ENCODE measurements around the gene CADM2. TPM values are rescaled to one million over a fixed set of nuclear protein-coding genes. Genes with fewer than 3 reads are reported as not detected.

CADM2 gene
- total RNA-seq, 4 donors from 2014 or later: 9.6 to 16.2 (median 11.5) TPM

DNA sequence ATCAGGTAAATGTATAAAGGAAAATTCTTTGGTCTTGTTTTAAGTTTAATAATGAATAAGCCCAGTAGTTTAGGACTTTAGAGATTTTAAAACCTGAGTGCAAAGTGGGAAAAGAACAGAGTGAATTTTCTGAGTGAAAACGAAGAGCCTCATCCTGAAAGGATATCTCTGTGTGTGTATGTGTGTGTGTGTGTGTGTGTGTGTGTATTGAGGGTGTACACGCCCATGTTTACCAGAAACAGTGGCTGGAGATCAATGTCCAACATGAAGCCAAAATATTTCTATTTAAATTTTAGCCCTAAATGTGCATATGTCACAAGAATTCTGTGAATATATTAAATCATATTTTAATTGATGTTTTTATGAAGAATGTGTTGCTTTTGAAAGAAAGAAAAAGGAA lies 549.9 kb downstream of the CADM2 start:
- H3K27me3 ChIP-seq: no peaks in the 10 kb centered on the region
- H3K9me3 ChIP-seq: no peaks in the 10 kb centered on the region
- H3K4me1 ChIP-seq: no peaks in the 10 kb centered on the region
- no peak overlapping the region for H3K4me3 ChIP-seq
- no peaks in the 10 kb centered on the region for H3K36me3 ChIP-seq
- TF ChIP-seq POLR2A (IDR thresholded peaks at IDR 0.05; ENCODE audit: low read depth): no peak
- TF ChIP-seq EP300 (IDR thresholded peaks at IDR 0.05): no peak
- no peak for TF ChIP-seq POLR2AphosphoS5 (IDR thresholded peaks at IDR 0.05)
- no peak for TF ChIP-seq CTCF (IDR thresholded peaks at IDR 0.05)
- no peak for DNase-seq (ENCODE audit: extremely low spot score)
- intact Hi-C loops (cut with DNase I): no loop called here
- no peak overlapping the region for H3K27ac ChIP-seq (replicated peaks in 1 of 4)
- 68% methylated on average over 2 of the region's 2 CpGs for WGBS

GRCh38 chr3:85516146-85516545 lies 557.4 kb downstream of the CADM2 start:
- intact Hi-C loops (cut with DNase I): no loop called here
- Histone ChIP-seq H3K4me1 (no peaks in the 10 kb centered on the region), H3K27ac (replicated peaks in 1 of 4) (no peak overlapping the region), H3K27me3 (no peaks in the 10 kb centered on the region), H3K36me3 (no peaks in the 10 kb centered on the region), H3K4me3 (no peak overlapping the region), H3K9me3 (no peaks in the 10 kb centered on the region)
- no peak for DNase-seq (ENCODE audit: extremely low spot score)
- TF ChIP-seq POLR2A (IDR thresholded peaks at IDR 0.05; ENCODE audit: low read depth) (no peak), POLR2AphosphoS5 (IDR thresholded peaks at IDR 0.05) (no peak), EP300 (IDR thresholded peaks at IDR 0.05) (no peak), CTCF (IDR thresholded peaks at IDR 0.05) (no peak)

GRCh38 chr3:85524104-85524503 lies 565.3 kb downstream of the CADM2 start:
- intact Hi-C loops (cut with DNase I): no loop called here

GRCh38 chr3:85525264-85525663 lies 566.5 kb downstream of the CADM2 start:
- TF ChIP-seq CTCF (IDR thresholded peaks at IDR 0.05) (no peak), POLR2A (IDR thresholded peaks at IDR 0.05; ENCODE audit: low read depth) (no peak), EP300 (IDR thresholded peaks at IDR 0.05) (no peak), POLR2AphosphoS5 (IDR thresholded peaks at IDR 0.05) (no peak)
- 54% methylated on average over 1 of the region's 1 CpG for WGBS
- H3K27me3 ChIP-seq: no peaks in the 10 kb centered on the region

More at GRCh38 chr3:85524104-85524503, 565.3 kb downstream of the CADM2 start:
- no peak for TF ChIP-seq CTCF (IDR thresholded peaks at IDR 0.05)
- no peak overlapping the region for H3K27ac ChIP-seq (replicated peaks in 1 of 4)
- H3K9me3 ChIP-seq: no peaks in the 10 kb centered on the region
- DNase-seq (ENCODE audit: extremely low spot score): no peak
- 86% methylated on average over 1 of the region's 1 CpG for WGBS
- no peak overlapping the region for H3K4me3 ChIP-seq
- H3K36me3 ChIP-seq: no peaks in the 10 kb centered on the region
- no peaks in the 10 kb centered on the region for H3K4me1 ChIP-seq
- no peaks in the 10 kb centered on the region for H3K27me3 ChIP-seq

GRCh38 chr3:85533586-85533985 lies 574.8 kb downstream of the CADM2 start:
- H3K27ac ChIP-seq (replicated peaks in 1 of 4): no peak overlapping the region
- WGBS: 83% methylated on average over 2 of the region's 2 CpGs
- intact Hi-C loops (cut with DNase I): no loop called here
- H3K9me3 ChIP-seq: no peaks in the 10 kb centered on the region
- no peaks in the 10 kb centered on the region for H3K27me3 ChIP-seq
- no peak overlapping the region for H3K4me3 ChIP-seq
- no peaks in the 10 kb centered on the region for H3K36me3 ChIP-seq
- DNase-seq (ENCODE audit: extremely low spot score): no peak
- TF ChIP-seq CTCF (IDR thresholded peaks at IDR 0.05) (no peak), POLR2AphosphoS5 (IDR thresholded peaks at IDR 0.05) (no peak), POLR2A (IDR thresholded peaks at IDR 0.05; ENCODE audit: low read depth) (no peak), EP300 (IDR thresholded peaks at IDR 0.05) (no peak)
- no peaks in the 10 kb centered on the region for H3K4me1 ChIP-seq

More at GRCh38 chr3:85525264-85525663, 566.5 kb downstream of the CADM2 start:
- intact Hi-C loops (cut with DNase I): no loop called here
- Histone ChIP-seq H3K4me1 (no peaks in the 10 kb centered on the region), H3K9me3 (no peaks in the 10 kb centered on the region), H3K4me3 (no peak overlapping the region), H3K36me3 (no peaks in the 10 kb centered on the region), H3K27ac (replicated peaks in 1 of 4) (no peak overlapping the region)
- DNase-seq (ENCODE audit: extremely low spot score): no peak
